ENCODE data around the gene NFKBIZ.
"Not testable (repeated sequence)": the region's sequence is repeated elsewhere in the genome, so short reads cannot be mapped to it uniquely, and the experiment has no call there.

The NFKBIZ gene

DNA sequence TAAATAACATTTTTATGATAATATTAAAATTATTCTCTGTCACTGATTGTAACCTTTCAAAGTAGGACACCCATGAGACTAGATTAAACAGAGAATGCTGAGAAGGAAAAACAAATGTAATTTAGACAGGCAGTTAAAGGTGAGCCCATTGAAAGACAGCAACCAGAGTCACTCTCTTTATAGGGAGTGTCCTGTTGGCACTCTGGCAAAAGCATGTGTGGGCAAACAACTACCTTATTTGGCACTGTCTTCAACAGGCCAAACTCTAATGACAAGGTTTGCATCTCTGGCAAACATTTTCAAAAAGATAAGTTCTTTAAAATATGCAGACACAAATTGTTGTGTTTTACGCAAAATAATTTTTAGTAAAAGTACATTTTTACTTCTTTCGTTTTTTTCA is 29.8 kb downstream of the NFKBIZ start:
- no peak for DNase-seq

DNA sequence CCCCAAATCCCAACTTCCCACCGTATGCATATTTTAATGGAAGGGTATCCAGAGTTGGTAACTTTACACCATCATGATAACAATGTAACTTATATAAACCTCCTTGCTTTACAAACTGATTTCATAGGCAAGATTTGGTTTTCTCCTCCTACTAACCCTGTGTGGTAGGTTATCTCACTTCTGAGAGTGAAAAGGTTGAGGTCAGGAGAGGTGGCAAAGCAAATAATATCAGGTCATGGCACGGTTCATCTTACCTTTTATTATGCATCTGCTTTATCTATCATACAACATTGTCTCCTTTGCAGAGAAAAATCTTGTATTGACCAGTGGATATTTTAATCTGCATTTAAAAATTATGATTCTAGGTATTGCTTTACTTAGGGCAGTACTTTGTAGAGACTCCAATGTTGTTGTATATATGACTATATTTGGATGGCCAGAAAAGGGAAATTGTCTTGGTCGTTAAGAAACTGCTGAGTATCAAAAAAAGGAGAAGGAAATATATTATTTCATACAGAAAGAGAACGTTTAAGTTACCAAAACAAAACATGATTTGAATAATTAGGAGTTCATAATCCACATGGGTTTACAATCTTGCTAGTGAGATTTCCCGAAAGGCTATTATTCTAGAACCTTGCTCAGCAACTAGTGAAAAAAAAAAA is 30.4 kb downstream of the NFKBIZ start:
- no peak for DNase-seq

DNA sequence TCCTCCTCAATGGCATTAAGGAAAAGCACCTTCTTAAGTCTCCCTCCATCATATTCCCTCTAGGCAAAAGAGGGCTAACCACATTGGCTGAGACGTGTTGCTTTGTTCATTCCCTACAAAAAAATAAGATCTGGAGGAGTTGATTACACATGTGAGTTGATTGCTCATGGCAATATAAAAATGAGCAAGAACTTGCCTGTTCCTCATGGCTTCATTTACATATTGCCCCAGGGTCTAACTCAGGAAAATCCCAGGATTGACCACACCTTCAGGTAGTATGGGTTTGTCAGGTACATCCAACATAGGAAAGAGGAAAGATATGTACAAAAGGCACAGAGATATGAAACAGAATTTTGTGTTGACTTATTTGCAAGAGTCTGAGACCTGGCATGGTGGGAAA is 35.5 kb downstream of the NFKBIZ start:
- no peak for DNase-seq

DNA sequence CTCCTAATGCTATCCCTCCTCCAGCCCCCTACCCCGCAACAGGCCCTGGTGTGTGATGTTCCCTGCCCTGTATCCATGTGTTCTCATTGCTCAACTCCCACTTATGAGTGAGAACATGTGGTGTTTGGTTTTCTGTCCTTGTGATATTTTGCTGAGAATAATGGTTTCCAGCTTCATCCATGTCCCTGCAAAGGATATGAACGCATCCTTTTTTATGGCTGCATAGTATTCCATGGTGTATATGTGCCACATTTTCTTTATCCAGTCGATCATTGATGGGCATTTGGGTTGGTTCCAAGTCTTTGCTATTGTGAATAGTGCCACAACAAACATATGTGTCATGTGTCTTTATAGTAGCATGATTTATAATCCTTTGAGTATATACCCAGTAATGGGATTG is 36.3 kb downstream of the NFKBIZ start:
- not testable (repeated sequence) for DNase-seq

DNA sequence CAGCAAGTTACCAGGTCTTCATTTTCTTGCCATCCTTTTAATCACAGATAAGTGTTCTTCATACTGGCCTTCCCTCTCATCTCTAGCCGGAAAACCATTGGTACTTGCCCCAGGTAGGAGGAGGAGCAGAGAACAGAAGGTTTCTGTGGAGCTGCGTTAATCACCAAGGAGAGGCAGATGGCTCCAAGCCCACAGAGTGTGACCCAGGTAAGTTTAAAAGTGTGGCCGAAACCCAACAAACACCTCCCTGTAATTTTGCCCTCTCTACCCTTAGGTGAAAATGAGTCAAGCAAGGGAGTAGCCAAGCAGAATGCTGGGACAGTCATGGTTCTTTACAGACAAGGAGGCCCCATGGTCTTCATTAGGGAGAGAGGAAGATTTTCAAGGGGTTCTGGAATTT is 37.3 kb downstream of the NFKBIZ start:
- no peak for DNase-seq

DNA sequence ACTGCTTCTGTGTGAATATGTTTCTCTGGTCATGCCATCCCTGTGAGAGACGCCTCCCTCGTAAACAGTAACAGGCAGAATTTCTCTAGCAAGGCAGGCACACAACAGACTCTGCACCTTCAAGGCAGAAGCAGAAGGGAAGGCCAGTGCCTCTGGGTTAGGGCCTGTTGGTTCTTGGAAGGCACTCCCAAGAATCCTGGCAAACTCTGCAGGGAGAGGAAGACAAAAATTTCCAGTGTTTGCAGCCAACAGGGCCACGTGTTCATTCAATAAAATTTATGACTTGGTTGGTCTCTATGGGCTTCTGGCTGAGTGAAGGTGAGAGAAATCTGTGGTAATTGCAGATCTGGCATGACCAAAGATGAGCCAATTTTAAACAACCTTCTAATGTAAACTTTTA is 39.3 kb downstream of the NFKBIZ start:
- DNase-seq, result no peak

DNA sequence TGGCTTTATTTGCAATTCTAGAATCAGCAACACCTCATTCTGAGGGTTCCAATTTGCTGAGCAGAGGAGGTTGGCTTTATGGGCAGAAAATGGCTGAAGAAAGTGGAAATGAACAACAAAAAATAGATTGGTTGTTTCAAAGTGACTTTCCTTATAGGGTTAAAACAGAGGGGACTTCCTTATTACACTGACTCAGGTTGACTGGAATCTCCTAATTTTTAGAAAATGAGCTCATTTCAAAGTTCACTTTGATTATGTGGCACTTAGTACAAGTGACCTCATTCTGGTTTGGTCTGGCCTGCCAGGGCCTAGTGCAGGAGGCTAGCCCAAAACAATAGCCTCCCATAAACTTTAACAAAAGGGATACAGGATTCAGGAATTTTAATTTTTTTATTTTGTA is 41.4 kb downstream of the NFKBIZ start:
- DNase-seq, result no peak

DNA sequence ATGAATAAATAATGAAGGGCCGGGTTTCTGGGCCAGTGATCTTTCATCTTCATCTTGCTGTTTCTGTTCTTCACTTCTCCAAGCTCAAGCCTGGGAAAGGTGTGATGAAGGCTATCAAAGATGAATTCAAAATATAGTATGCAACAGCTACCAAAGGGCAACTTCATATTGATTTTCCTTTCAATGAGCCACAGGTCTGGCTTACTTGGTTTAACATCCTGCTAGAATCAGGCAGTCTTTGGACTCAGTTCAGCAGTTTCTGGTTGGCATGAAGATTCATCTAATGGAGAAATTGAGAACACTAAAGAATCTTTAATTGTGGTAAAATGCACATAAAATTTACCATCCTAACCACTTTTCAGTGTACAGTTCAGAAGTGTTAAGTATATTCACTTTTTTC is 43.3 kb downstream of the NFKBIZ start:
- DNase-seq, result no peak

DNA sequence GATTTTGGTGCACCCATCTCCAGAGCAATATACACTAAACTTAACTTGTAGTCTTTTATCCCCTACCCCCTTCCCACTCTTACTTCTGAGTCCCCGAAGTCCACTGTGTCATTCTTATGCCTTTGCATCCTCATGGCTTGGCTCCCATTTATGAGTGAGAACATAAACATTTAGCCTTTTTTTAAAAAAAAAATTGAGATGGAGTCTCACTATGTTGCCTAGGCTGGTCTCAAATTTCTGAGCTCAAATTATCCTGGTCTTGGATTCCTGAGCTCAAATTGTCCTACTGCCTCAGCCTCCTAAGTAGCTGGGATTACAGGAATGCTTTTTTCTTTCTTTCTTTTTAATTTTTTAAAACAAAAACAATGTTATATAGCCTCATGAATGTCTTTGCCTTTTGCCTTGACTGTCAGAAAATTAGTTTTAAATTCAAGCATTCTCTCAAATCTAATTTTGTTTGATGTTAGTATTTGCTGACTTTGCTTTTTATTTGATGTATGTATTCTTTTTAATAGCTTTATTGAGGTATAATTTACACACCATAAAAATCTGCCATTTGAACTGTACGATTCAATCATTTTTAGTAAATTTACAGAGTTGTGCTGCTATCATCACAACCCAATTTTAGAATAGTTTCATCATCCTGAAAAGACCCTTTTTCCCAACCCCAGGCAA is 46.9 kb downstream of the NFKBIZ start:
- no peak for DNase-seq

DNA sequence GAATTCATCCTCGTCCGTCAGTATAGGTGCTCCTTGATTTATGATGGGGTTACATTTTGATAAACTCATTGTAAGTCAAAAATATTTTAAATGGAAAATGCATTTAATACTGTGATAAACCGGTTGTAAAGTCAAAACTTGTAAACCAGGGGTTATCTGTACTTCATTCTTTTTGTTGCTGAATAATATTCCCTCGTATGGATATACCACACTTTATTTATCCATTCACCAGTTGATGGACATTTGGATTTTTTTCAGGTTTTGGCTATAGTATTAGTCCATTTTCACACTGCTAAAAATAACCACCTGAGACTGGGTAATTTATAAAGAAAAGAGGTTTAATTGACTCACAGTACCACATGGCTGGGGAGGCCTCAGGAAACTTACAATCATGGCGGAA is 47.7 kb downstream of the NFKBIZ start:
- DNase-seq, result no peak

DNA sequence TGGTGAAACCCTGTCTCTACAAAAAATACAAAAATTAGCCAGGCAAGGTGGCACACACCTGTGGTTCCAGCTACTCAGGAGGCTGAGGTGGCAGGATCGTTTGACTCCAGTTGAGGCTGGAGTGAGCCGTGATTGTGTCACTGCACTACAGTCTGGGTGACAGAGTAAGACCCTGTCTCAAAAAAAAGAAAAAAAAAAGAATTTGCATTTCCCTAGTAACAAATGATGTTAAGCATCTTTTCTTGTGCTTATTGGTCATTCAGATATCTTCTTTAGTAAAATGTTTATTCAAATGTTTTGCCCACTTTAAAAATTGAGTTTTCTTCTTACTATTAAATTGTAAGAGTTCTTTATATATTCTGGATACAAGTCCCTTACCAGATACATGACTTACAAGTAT is 48.7 kb downstream of the NFKBIZ start:
- DNase-seq, result no peak

DNA sequence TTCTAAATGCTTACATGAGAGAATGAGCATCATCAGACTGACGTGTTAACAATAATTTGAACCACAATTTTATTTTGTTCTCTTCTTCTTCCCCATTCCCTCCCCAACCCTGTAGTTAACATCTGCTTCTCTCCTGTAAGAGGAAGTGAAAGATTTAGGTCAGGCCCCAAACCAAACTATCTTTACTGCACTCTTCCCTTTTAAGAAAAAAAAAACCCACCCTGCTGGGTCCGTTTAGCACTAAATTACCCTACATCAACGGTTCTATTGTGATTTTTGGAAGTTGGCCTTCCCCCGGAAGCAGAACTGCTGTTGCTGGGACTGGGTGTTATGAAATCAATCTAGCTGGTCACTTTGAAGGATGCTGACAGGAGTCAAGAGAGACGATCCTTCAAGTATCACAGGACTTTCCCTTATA is 49.4 kb downstream of the NFKBIZ start:
- DNase-seq, result no peak

DNA sequence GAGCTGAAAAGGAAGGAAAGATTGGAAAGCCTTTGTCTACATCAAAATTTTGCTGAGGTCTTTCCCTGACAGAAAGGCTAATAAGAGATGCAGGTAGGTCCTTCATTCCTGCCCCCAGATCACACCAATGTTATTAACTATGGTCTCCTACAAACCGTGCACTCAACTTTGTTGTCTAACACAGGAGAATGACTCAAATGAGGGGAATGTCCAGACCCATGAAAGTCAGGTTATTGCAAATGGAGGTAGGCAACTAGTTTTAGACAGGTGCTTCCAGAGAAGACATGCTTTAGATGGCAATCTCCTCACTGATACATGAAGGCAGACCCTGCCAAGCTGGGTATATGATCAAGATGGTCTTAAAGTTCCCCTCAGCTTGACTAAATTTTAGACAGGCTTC is 51.0 kb downstream of the NFKBIZ start:
- DNase-seq, result no peak

DNA sequence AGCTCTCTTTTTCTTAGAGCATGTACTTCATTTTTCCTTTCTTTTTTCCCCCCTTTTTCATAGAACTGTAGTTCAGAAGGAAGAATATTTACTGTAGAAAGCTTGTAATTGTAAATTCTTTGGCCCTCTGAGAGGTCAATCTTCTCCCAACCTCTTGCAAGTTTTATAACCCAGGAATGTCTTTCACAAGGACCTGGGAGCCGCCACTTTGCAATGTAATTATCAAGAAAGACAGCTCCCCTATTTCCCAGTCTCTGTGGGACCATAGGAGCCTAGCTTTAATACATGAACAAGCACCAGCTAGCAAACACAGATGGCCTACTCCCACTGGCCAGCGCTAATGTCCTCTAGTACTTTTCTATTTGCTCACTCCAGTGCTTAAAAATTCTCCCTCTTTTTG is 51.4 kb downstream of the NFKBIZ start:
- no peak for DNase-seq

DNA sequence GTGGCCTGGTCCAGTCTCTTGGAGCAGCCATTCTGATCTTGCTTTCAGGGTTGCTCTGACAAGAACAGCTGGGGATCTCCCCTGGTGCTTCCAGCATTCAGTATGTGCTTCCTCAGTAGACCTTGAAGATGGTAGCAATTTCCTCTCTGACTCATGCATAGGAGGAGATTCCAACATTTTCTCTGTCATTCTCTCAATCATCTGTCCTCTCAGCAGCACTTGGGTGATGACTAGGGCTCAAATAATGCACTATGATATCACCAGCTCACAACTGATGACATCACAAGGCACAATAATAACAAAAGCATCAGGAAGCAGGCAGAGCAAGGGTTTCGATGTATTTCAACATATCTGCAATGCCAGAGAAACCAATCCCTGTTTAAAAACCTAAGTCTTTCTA is 52.7 kb downstream of the NFKBIZ start:
- no peak for DNase-seq

DNA sequence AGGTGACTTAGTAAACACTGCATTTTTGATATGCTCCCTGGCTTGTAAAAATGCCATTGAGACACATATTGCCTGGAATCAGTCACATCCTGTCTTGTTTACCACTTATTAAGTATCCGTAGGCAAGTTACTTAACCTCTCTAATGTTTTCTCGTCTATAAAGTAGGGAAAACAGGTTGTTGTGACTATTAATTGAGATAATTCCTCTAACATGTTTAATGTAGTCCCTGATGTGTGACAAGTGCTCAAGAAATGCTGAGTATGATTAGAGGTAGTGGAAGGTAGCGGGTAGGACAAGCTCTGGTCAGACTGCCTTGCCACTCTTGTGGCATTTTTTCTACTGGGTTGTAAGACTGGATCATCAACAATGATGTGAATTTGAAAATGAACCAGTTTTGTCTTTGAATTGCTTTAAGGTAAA is 54.1 kb downstream of the NFKBIZ start:
- DNase-seq, result no peak

DNA sequence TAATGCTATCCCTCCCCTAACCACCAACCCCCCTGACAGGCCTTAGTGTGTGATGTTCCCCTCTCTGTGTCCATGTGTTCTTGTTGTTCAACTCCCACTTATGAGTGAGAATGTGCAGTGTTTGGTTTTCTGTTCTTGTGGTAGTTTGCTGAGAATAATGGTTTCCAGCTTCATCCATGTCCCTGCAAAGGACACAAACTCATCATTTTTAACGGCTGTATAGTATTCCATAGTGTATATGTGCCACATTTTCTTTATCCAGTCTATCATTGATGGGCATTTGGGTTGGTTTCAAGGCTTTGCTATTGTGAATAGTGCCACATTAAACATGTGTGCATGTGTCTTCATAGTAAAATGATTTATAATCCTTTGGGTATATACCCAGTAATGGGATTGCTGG is 56.3 kb downstream of the NFKBIZ start:
- not testable (repeated sequence) for DNase-seq

All from NCI-H1105 treated with DMSO at 0.1 percent for 48 hours (cell line).